H9 (cell line): ENCODE measurements around the gene EPHA4. TPM values are rescaled to one million over a fixed set of nuclear protein-coding genes. Genes with fewer than 3 reads are reported as not detected.

Source experiments
- DNase-seq: peaks from one replicate; pipeline ENCODE4 v3.0.0-alpha.2; 2017
- H2AFZ ChIP-seq: one replicate; pipeline ENCODE4 v1.6.1; 2013; ENCODE audit warnings: mild to moderate bottlenecking, low read length, control low read depth, moderate library complexity
- H2AK5ac ChIP-seq: 2 replicates; pipeline ENCODE4 v1.6.1; 2013; ENCODE audit warnings: low read length, control low read depth, mixed read lengths; ENCODE audit not compliant: insufficient read length
- H2BK120ac ChIP-seq: one replicate; pipeline ENCODE4 v1.6.1; 2013; ENCODE audit warnings: low read depth, mild to moderate bottlenecking, low read length, control low read depth, inconsistent platforms; ENCODE audit not compliant: poor library complexity, severe bottlenecking
- H2BK12ac ChIP-seq: 2 replicates; pipeline ENCODE4 v1.6.1; 2013; ENCODE audit warnings: low read length, control low read depth, mixed read lengths, low read depth; ENCODE audit not compliant: insufficient read length
- H2BK15ac ChIP-seq: 2 replicates; pipeline ENCODE4 v1.6.1; 2013; ENCODE audit warnings: low read depth, low read length, control low read depth
- H2BK20ac ChIP-seq: one replicate; pipeline ENCODE4 v1.6.1; 2013; ENCODE audit warnings: low read depth, mild to moderate bottlenecking, low read length, control low read depth, inconsistent platforms; ENCODE audit not compliant: poor library complexity, severe bottlenecking
- H2BK5ac ChIP-seq: 2 replicates; pipeline ENCODE4 v1.6.1; 2013; ENCODE audit warnings: low read length, control low read depth, mixed read lengths; ENCODE audit not compliant: insufficient read length
- H3K14ac ChIP-seq: 2 replicates; pipeline ENCODE4 v1.6.1; 2013; ENCODE audit warnings: low read length, control low read depth; ENCODE audit not compliant: insufficient read depth
- H3K18ac ChIP-seq: 2 replicates; pipeline ENCODE4 v1.6.1; 2013; ENCODE audit warnings: low read depth, mild to moderate bottlenecking, mixed read lengths, low read length, control low read depth; ENCODE audit not compliant: insufficient read length
- H3K23ac ChIP-seq: 2 replicates; pipeline ENCODE4 v1.6.1; 2013; ENCODE audit warnings: low read length, control low read depth, mixed read lengths, low read depth; ENCODE audit not compliant: insufficient read length
- H3K23me2 ChIP-seq: 2 replicates; pipeline ENCODE4 v1.6.1; 2013; ENCODE audit warnings: low read depth, mild to moderate bottlenecking, mixed read lengths, low read length, control low read depth; ENCODE audit not compliant: insufficient read length, poor library complexity, severe bottlenecking
- H3K27ac ChIP-seq: 2 replicates; pipeline ENCODE4 v1.5.1; 2013; ENCODE audit warnings: low read length, control low read depth, mixed read lengths, low read depth; ENCODE audit not compliant: insufficient read length
- H3K27me3 ChIP-seq: 2 replicates; pipeline ENCODE4 v1.6.1; 2013; ENCODE audit warnings: low read length, control low read depth, inconsistent platforms; ENCODE audit not compliant: insufficient read depth
- H3K4ac ChIP-seq: 2 replicates; pipeline ENCODE4 v1.6.1; 2013; ENCODE audit warnings: low read depth, mild to moderate bottlenecking, control low read depth, inconsistent platforms, low read length, moderate library complexity
- H3K4me1 ChIP-seq: 2 replicates; pipeline ENCODE4 v1.6.1; 2013; ENCODE audit warnings: low read length, control low read depth, inconsistent platforms; ENCODE audit not compliant: insufficient read depth
- H3K4me2 ChIP-seq: 2 replicates; pipeline ENCODE4 v1.6.1; 2013; ENCODE audit warnings: low read length, control low read depth, mixed read lengths; ENCODE audit not compliant: insufficient read length, insufficient read depth
- H3K56ac ChIP-seq: 2 replicates; pipeline ENCODE4 v1.6.1; 2013; ENCODE audit warnings: low read depth, mild to moderate bottlenecking, mixed read lengths, low read length, control low read depth; ENCODE audit not compliant: insufficient read length
- H3K79me1 ChIP-seq: 2 replicates; pipeline ENCODE4 v1.6.1; 2013; ENCODE audit warnings: low read depth, mild to moderate bottlenecking, moderate library complexity, low read length, control low read depth, inconsistent platforms; ENCODE audit not compliant: insufficient read depth, poor library complexity, severe bottlenecking
- H3K79me2 ChIP-seq: 2 replicates; pipeline ENCODE4 v1.6.1; 2013; ENCODE audit warnings: low read length, control low read depth, inconsistent platforms; ENCODE audit not compliant: insufficient read depth
- H3K9ac ChIP-seq: 2 replicates; pipeline ENCODE4 v1.6.1; 2013; ENCODE audit warnings: low read length, control low read depth, mixed read lengths; ENCODE audit not compliant: insufficient read length; ENCODE audit errors: extremely low read depth
- H3K9me3 ChIP-seq: one replicate; pipeline ENCODE4 v1.6.1; 2013; ENCODE audit warnings: low read depth, low read length, inconsistent platforms; ENCODE audit not compliant: control insufficient read depth
- H3T11ph ChIP-seq: one replicate; pipeline ENCODE4 v1.6.1; 2013; ENCODE audit warnings: mild to moderate bottlenecking, low read length, control low read depth, inconsistent platforms
- H4K20me1 ChIP-seq: one replicate; pipeline ENCODE4 v1.6.1; 2013; ENCODE audit not compliant: control insufficient read depth, insufficient read length, insufficient read depth
- H4K5ac ChIP-seq: 2 replicates; pipeline ENCODE4 v1.6.1; 2013; ENCODE audit warnings: low read depth, mild to moderate bottlenecking, mixed read lengths, low read length, control low read depth; ENCODE audit not compliant: insufficient read length
- H4K8ac ChIP-seq: replicated peaks from 2 replicates; pipeline ENCODE4 v1.6.1; 2013; ENCODE audit warnings: low read length, control low read depth, mixed read lengths, low read depth; ENCODE audit not compliant: insufficient read length
- H4K91ac ChIP-seq: 2 replicates; pipeline ENCODE4 v1.6.1; 2013; ENCODE audit warnings: low read depth, mild to moderate bottlenecking, moderate library complexity, mixed read lengths, low read length, control low read depth; ENCODE audit not compliant: insufficient read length
- H3K27ac Mint-ChIP-seq, 3 experiments: 2 replicates in 2 of 3; 3 replicates in 1 of 3; pipeline ENCODE4 v1.8.0; 2020 to 2021; ENCODE audit warnings: mixed read lengths in 3 of 3, mild to moderate bottlenecking in 1 of 3, moderate library complexity in 1 of 3
- H3K27me3 Mint-ChIP-seq: 2 replicates; pipeline ENCODE4 v1.8.0; 2021; ENCODE audit warnings: low read depth, mild to moderate bottlenecking, moderate library complexity, mixed read lengths
- H3K36me3 Mint-ChIP-seq, 3 experiments: 2 replicates in 2 of 3; 3 replicates in 1 of 3; pipeline ENCODE4 v1.8.0; 2020 to 2021; ENCODE audit warnings: low read depth in 3 of 3, mixed read lengths in 3 of 3; ENCODE audit not compliant: insufficient read depth in 1 of 3
- H3K4me1 Mint-ChIP-seq, 2 experiments: 2 replicates each; pipeline ENCODE4 v1.8.0; 2020; ENCODE audit warnings: mixed read lengths in 2 of 2
- H3K4me3 Mint-ChIP-seq, 2 experiments: 2 replicates in 1 of 2; 3 replicates in 1 of 2; pipeline ENCODE4 v1.8.0; 2020 to 2021; ENCODE audit warnings: mild to moderate bottlenecking in 2 of 2, mixed read lengths in 2 of 2, moderate library complexity in 1 of 2
- H3K9me3 Mint-ChIP-seq, 2 experiments: 2 replicates in 1 of 2; 3 replicates in 1 of 2; pipeline ENCODE4 v1.8.0; 2020; ENCODE audit warnings: mild to moderate bottlenecking in 2 of 2, mixed read lengths in 2 of 2, moderate library complexity in 1 of 2
- CTCF ChIP-seq: fragments of 200-600 bp; sonication (generic); conservative IDR thresholded peaks from 3 replicates; pipeline ENCODE4 v1.8.0; 2021; ENCODE audit warnings: antibody characterized with exemption, mild to moderate bottlenecking
- WGBS: extraction: QIAGEN DNeasy Blood & Tissue Kit; methylation state at CpG from one replicate; pipeline ENCODE4 v1.1.7; 2013; ENCODE audit warnings: missing lambda C conversion rate, low lambda C conversion rate, mixed read lengths; ENCODE audit not compliant: insufficient read length; ENCODE audit errors: extremely low coverage; 5-methylcytosine and 5-hydroxymethylcytosine counted together
- total RNA-seq: library from RNA; stranded (reverse); gene quantifications from 2 replicates; pipeline ENCODE4 v1.2.1, GENCODE V29; 2021

EPHA4 gene
- total RNA-seq, 1 experiment from 2014 or later: 25.1 TPM

GRCh38 chr2:221517696-221518151 lies 54.4 kb downstream of the EPHA4 start:
- peaks cover 2% of the 10 kb centered on the region; the same call in 1 of the 2 replicates for H3K4me1 ChIP-seq
- no peak overlapping the region for H4K91ac ChIP-seq
- H3K4me2 ChIP-seq: no peak overlapping the region
- H3K14ac ChIP-seq: peak overlapping the region; percentile 12; the same call in 1 of the 2 replicates
- no peak overlapping the region for H3K56ac ChIP-seq
- H3K23ac ChIP-seq: no peak overlapping the region
- WGBS: no CpG with 5 or more reads among the region's 5 CpGs
- TF ChIP-seq CTCF: no peak
- no peak overlapping the region for H3K9ac ChIP-seq
- H3K9me3 ChIP-seq: no peaks in the 10 kb centered on the region
- Mint-ChIP-seq H3K9me3 (no peaks in the 10 kb centered on the region), H3K4me1 (peaks cover 28 to 39% of the 10 kb centered on the region in 2 experiments), H3K4me3 (no peak overlapping the region), H3K27ac (no peak overlapping the region), H3K36me3 (no peaks in the 10 kb centered on the region), H3K27me3 (no peaks in the 10 kb centered on the region)
- H3K27me3 ChIP-seq: no peaks in the 10 kb centered on the region
- no peak for DNase-seq
- no peak overlapping the region for H2BK5ac ChIP-seq
- H4K20me1 ChIP-seq: no peaks in the 10 kb centered on the region
- H2BK12ac ChIP-seq: no peak overlapping the region
- no peaks in the 10 kb centered on the region for H3K79me1 ChIP-seq
- H4K8ac ChIP-seq: no peak overlapping the region
- no peak overlapping the region for H3K18ac ChIP-seq
- H2BK120ac ChIP-seq: no peak overlapping the region
- H3K79me2 ChIP-seq: no peaks in the 10 kb centered on the region
- no peak overlapping the region for H4K5ac ChIP-seq
- no peak overlapping the region for H2AFZ ChIP-seq
- no peak overlapping the region for H2AK5ac ChIP-seq
- H3K27ac ChIP-seq: no peak overlapping the region
- H2BK15ac ChIP-seq: no peak overlapping the region
- no peaks in the 10 kb centered on the region for H3K23me2 ChIP-seq
- H2BK20ac ChIP-seq: no peak overlapping the region
- no peak overlapping the region for H3K4ac ChIP-seq
- no peak overlapping the region for H3T11ph ChIP-seq
